Keratinocyte (primary cell): ENCODE results near the gene FBXW7. TPM values are rescaled to one million over a fixed set of nuclear protein-coding genes. Genes with fewer than 3 reads are reported as not detected.

Experiments
- DNase-seq: peaks from one replicate; pipeline ENCODE4 v3.0.0-alpha.2; 2011; ENCODE audit warnings: low read depth, missing footprints, low spot score
- FAIRE-seq: peaks from 2 replicates; lab custom pipeline; 2011; peaks lifted over from hg19 to GRCh38; lab: Jason Lieb, UNC
- H2AFZ ChIP-seq: 2 replicates; pipeline ENCODE4 v1.6.0; 2012; ENCODE audit warnings: low read length, control low read depth, inconsistent platforms; ENCODE audit not compliant: control insufficient read depth
- H3K27ac ChIP-seq: 2 replicates; pipeline ENCODE4 v1.5.1; 2011; ENCODE audit warnings: low read length; ENCODE audit not compliant: control insufficient read depth, insufficient read depth
- H3K27me3 ChIP-seq: 3 replicates; pipeline ENCODE4 v1.6.0; 2011; ENCODE audit warnings: low read length; ENCODE audit not compliant: control insufficient read depth, insufficient read depth; ENCODE audit errors: extremely low read depth
- H3K36me3 ChIP-seq, 2 experiments: 2 replicates in 1 of 2; 3 replicates in 1 of 2; pipeline ENCODE4 v1.5.1; 2011; ENCODE audit warnings: low read length in 2 of 2, mild to moderate bottlenecking in 1 of 2; ENCODE audit not compliant: control insufficient read depth in 2 of 2, insufficient read depth in 2 of 2; ENCODE audit errors: extremely low read depth in 1 of 2
- H3K4me1 ChIP-seq: 3 replicates; pipeline ENCODE4 v1.5.1; 2011; ENCODE audit warnings: low read length; ENCODE audit not compliant: control insufficient read depth, insufficient read depth; ENCODE audit errors: extremely low read depth
- H3K4me2 ChIP-seq: 3 replicates; pipeline ENCODE4 v1.6.0; 2011; ENCODE audit warnings: low read depth, low read length; ENCODE audit not compliant: control insufficient read depth, insufficient read depth; ENCODE audit errors: extremely low read depth
- H3K4me3 ChIP-seq, 3 experiments: fragments of 200-600 bp in 1 of 3; sonication (generic) in 1 of 3; 2 replicates in 2 of 3; 3 replicates in 1 of 3; pipeline ENCODE4 v1.5.1; 2011 to 2016; ENCODE audit warnings: low read length in 3 of 3, mild to moderate bottlenecking in 3 of 3, control low read depth in 2 of 3, inconsistent platforms in 1 of 3, low read depth in 1 of 3, mixed read lengths in 1 of 3, mixed run types in 1 of 3, moderate library complexity in 1 of 3; ENCODE audit not compliant: control insufficient read depth in 2 of 3, insufficient read depth in 2 of 3; ENCODE audit errors: extremely low read depth in 1 of 3
- H3K79me2 ChIP-seq: 2 replicates; pipeline ENCODE4 v1.6.0; 2012; ENCODE audit warnings: low read length; ENCODE audit not compliant: control insufficient read depth, insufficient read depth
- H3K9ac ChIP-seq: 3 replicates; pipeline ENCODE4 v1.6.0; 2011; ENCODE audit warnings: low read length; ENCODE audit not compliant: control insufficient read depth, insufficient read depth; ENCODE audit errors: extremely low read depth
- H3K9me1 ChIP-seq: 3 replicates; pipeline ENCODE4 v1.6.0; 2011; ENCODE audit warnings: low read length; ENCODE audit not compliant: control insufficient read depth, insufficient read depth; ENCODE audit errors: extremely low read depth
- H3K9me3 ChIP-seq: 2 replicates; pipeline ENCODE4 v1.5.1; 2012; ENCODE audit warnings: low read depth, low read length; ENCODE audit not compliant: control insufficient read depth
- H4K20me1 ChIP-seq: 3 replicates; pipeline ENCODE4 v1.6.0; 2011; ENCODE audit warnings: low read length; ENCODE audit not compliant: control insufficient read depth, insufficient read depth; ENCODE audit errors: extremely low read depth
- CTCF ChIP-seq, 3 experiments: IDR thresholded peaks in 1 of 3; conservative IDR thresholded peaks in 1 of 3; optimal IDR thresholded peaks in 1 of 3; 2 replicates in 2 of 3; 3 replicates in 1 of 3; pipeline versions ENCODE3 to v1.5.1; 2011; ENCODE audit warnings: low read length in 3 of 3, mild to moderate bottlenecking in 3 of 3, moderate library complexity in 2 of 3, control low read depth in 1 of 3, inconsistent platforms in 1 of 3; ENCODE audit not compliant: insufficient read depth in 2 of 3; ENCODE audit errors: extremely low read depth in 1 of 3
- EZH2 ChIP-seq: IDR thresholded peaks from one replicate; pipeline ENCODE4 v1.6.1; 2012; ENCODE audit warnings: inconsistent platforms, mild to moderate bottlenecking, low read length, moderate library complexity
- dilution Hi-C: fragments of 300-500 bp; cut with MboI; formaldehyde crosslinking; loops from one replicate; pipeline ENCODE4 v1.7.0; 2020; ENCODE audit warnings: low sequenced_read_pairs; ENCODE audit not compliant: extremely low pct_ligation_motif_present
- polyA plus RNA-seq, 5 experiments: library from polyadenylated mRNA; depleted of rRNA in 3 of 5; stranded (reverse) in 3 of 5; stranded (forward) in 1 of 5; unstranded in 1 of 5; fragments of >200 nt; gene quantifications; 1 replicate in 1 of 5; 2 replicates in 3 of 5; 3 replicates in 1 of 5; pipeline versions ENCODE4 v1.2.1 to v1.2.3, GENCODE V29; 2011 to 2012; ENCODE audit warnings: missing spikeins in 2 of 5, low read depth in 1 of 5, low replicate concordance in 1 of 5

Gene FBXW7
- polyA plus RNA-seq, 1 donor (not counting 4 experiments of a cell fraction or from before 2014, with no cell fraction given), result 39.6 TPM

GRCh38 chr4:152279234-152279566 is 256.7 kb downstream of the FBXW7 start:
- H3K4me2 ChIP-seq, result no peak overlapping the region
- peaks cover 20% of the 10 kb centered on the region for H3K4me1 ChIP-seq
- no peak overlapping the region for H3K27ac ChIP-seq
- no peak overlapping the region for H2AFZ ChIP-seq
- H3K79me2 ChIP-seq, result no peaks in the 10 kb centered on the region
- no peaks in the 10 kb centered on the region for H3K9me1 ChIP-seq
- TF ChIP-seq CTCF (optimal IDR thresholded peaks at IDR 0.05 in 1 of 3, IDR thresholded peaks at IDR 0.05 in 1 of 3, conservative IDR thresholded peaks at IDR 0.05 in 1 of 3; ENCODE audit: extremely low read depth in 1 of 3, insufficient read depth in 2 of 3, low read length in 3 of 3) (no peak), EZH2 (no peak)
- no peaks in the 10 kb centered on the region for H4K20me1 ChIP-seq
- no peaks in the 10 kb centered on the region for H3K36me3 ChIP-seq
- DNase-seq (no peak), FAIRE-seq (no peak)
- H3K4me3 ChIP-seq, result no peak overlapping the region
- H3K9me3 ChIP-seq, result no peaks in the 10 kb centered on the region
- H3K9ac ChIP-seq, result no peak overlapping the region
- no peaks in the 10 kb centered on the region for H3K27me3 ChIP-seq
- dilution Hi-C loops, result no loop called here

GRCh38 chr4:152278505-152279233 is 257.2 kb downstream of the FBXW7 start:
- DNase-seq, result no peak
- Histone ChIP-seq H3K27ac (no peak overlapping the region), H4K20me1 (no peaks in the 10 kb centered on the region), H2AFZ (no peak overlapping the region), H3K36me3 (no peaks in the 10 kb centered on the region), H3K9me3 (no peaks in the 10 kb centered on the region), H3K4me1 (peaks cover 25% of the 10 kb centered on the region), H3K27me3 (no peaks in the 10 kb centered on the region), H3K9ac (no peak overlapping the region), H3K9me1 (no peaks in the 10 kb centered on the region), H3K4me3 (no peak overlapping the region), H3K4me2 (peak overlapping the region; percentile 25), H3K79me2 (no peaks in the 10 kb centered on the region)
- dilution Hi-C loops, result no loop called here
- peak; percentile 29 for FAIRE-seq
- TF ChIP-seq CTCF (optimal IDR thresholded peaks at IDR 0.05 in 1 of 3, IDR thresholded peaks at IDR 0.05 in 1 of 3, conservative IDR thresholded peaks at IDR 0.05 in 1 of 3; ENCODE audit: extremely low read depth in 1 of 3, insufficient read depth in 2 of 3, low read length in 3 of 3) (no peak), EZH2 (no peak)
